ENCODE measurements around the gene IFI27.

IFI27 gene

DNA sequence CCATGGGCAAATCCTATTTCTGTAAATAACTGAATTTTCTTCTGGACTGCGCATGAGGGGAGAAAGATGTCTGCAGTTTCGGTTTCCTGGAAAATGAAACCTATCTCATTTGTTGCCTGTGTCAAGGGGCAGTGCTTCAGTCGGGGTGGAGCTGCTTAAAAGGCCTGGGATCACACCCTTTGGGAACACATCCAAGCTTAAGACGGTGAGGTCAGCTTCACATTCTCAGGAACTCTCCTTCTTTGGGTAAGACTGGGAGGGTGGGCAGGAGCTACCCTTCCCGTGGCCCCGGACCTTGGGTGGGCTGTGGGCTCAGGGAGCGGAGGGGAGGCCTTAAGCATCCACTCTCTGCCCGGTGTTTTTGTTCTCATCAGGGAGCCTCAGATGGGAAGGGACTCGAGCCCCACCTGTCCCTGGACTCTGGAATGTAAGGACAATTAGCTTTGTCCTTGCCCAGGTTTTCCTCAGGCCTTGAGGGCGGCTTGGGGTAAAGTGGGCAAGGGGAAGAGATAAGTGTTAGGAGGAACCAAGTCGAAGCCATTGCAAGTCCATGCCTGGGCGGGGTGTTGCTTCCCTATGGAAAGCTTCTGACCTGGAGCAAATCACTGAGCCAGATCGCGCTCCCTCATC lies at the start of gene IFI27:
TSS of gene IFI27 (plus strand) at position 185 of the 630 bp plus-strand sequence.
- Histone ChIP-seq H3K36me3 (ENCODE audit: control insufficient read depth in 2 of 2, insufficient read depth in 1 of 2, low read length in 2 of 2) (no peaks in the 10 kb centered on the region), H3K27ac (ENCODE audit: extremely low read depth, low read depth, low read length) (no peak within 1 kb of the TSS), H3K4me1 (ENCODE audit: control insufficient read depth, insufficient read depth, low read length) (peaks cover 3% of the 10 kb centered on the region; the same call in 1 of the 2 replicates), H3K9me3 (ENCODE audit: control insufficient read depth, insufficient read depth, low read depth, low read length) (no peaks in the 10 kb centered on the region), H3K4me3 (ENCODE audit: low read depth, low read length) (no peak within 1 kb of the TSS)
- ChIA-PET CTCF (interaction anchor here (0.7 to 1.2 kb wide), 2 partner anchors 21 to 456 kb away, joined by 3 to 7 read pairs; no protein-coding TSS in a partner anchor), POLR2A (no interaction called here)
- TF ChIP-seq KLF1 (tag by site-specific recombination; IDR thresholded peaks at IDR 0.05) (0 out of 2 replicates have a peak, but pooled peaks have one; percentile 54), ZNF677 (tag by site-specific recombination; IDR thresholded peaks at IDR 0.05) (no peak), ZNF112 (tag by site-specific recombination; IDR thresholded peaks at IDR 0.05) (no peak), KLF17 (tag by site-specific recombination; IDR thresholded peaks at IDR 0.05) (peak; percentile 68), SCRT1 (tag by site-specific recombination; IDR thresholded peaks at IDR 0.05; ENCODE audit: borderline replicate concordance) (no peak)

DNA sequence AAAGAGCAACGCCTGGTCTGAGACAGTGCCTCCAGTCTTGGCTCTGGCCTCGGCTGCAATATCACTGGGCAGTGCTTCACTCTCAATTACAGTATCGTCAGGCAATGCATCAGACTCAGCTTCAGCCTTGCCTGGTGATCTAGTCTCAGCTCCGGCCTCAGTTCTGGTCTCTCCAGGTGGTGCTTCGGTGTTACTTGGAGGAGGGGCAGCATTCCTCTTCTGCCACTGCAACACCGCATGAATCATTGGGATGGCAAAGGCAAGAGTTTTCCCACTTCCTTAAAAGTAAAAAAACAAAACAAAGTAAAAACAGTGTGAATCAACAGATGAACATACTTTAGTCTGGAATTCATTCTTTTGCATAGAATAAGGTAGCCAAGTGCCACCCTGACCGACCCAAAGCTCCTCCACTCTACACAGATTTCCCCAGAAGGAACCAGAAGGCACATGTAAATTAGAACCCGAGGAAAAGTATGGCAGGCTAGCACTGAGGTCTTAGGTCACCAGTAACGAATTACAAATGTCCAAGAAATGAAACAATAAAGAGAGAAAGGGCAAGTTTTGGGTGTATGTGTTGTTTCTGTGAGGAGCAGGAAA lies 48.1 kb upstream of the IFI27 start:
- Histone ChIP-seq H3K4me1 (ENCODE audit: control insufficient read depth, insufficient read depth, low read length) (peaks cover 9% of the 10 kb centered on the region; the same call in 1 of the 2 replicates), H3K4me3 (ENCODE audit: low read depth, low read length) (no peak overlapping the region), H3K36me3 (ENCODE audit: control insufficient read depth in 2 of 2, insufficient read depth in 1 of 2, low read length in 2 of 2) (peaks cover 54 to 56% of the 10 kb centered on the region in 2 experiments), H3K27ac (ENCODE audit: extremely low read depth, low read depth, low read length) (no peak overlapping the region), H3K9me3 (ENCODE audit: control insufficient read depth, insufficient read depth, low read depth, low read length) (no peaks in the 10 kb centered on the region)
- ChIA-PET POLR2A (no interaction called here), CTCF (interaction anchor here (0.5 to 0.9 kb wide), 2 partner anchors 10 to 27 kb away, joined by 3 read pairs; no protein-coding TSS in a partner anchor)
- TF ChIP-seq KLF10 (tag by site-specific recombination; IDR thresholded peaks at IDR 0.05): no peak

- ChIA-PET CTCF (interaction anchor here (0.6 to 1.7 kb wide), 4 partner anchors 13 to 63 kb away, joined by 3 to 6 read pairs (median 4); partner anchors contain the start of gene IFI27L2), POLR2A (interaction anchor here (3.8 kb wide), 1 partner anchor 14 kb away, joined by 25 read pairs; the partner anchor contains the start of genes DDX24 and IFI27L1)
- TF ChIP-seq IKZF3 (tag by site-specific recombination; IDR thresholded peaks at IDR 0.05) (peak; percentile 9; the same call in 1 of the 2 replicates), ZNF623 (tag by site-specific recombination; IDR thresholded peaks at IDR 0.05) (no peak), ZNF138 (tag by site-specific recombination; IDR thresholded peaks at IDR 0.05; ENCODE audit: borderline replicate concordance) (no peak), YY2 (tag by site-specific recombination; IDR thresholded peaks at IDR 0.05) (peak; percentile 73), ZNF394 (tag by site-specific recombination; IDR thresholded peaks at IDR 0.05; ENCODE audit: borderline replicate concordance) (no peak), TSHZ1 (tag by site-specific recombination; IDR thresholded peaks at IDR 0.05; ENCODE audit: borderline replicate concordance) (no peak), ZNF19 (tag by site-specific recombination; IDR thresholded peaks at IDR 0.05; ENCODE audit: low read depth) (no peak), ZNF600 (tag by site-specific recombination; IDR thresholded peaks at IDR 0.05) (peak; percentile 99), ZNF311 (tag by site-specific recombination; IDR thresholded peaks at IDR 0.05; ENCODE audit: borderline replicate concordance) (no peak), ZNF404 (tag by site-specific recombination; IDR thresholded peaks at IDR 0.05) (no peak), ZSCAN5A (tag by site-specific recombination; IDR thresholded peaks at IDR 0.05) (no peak), ZNF366 (tag by site-specific recombination; conservative IDR thresholded peaks at IDR 0.05) (0 out of 2 replicates have a peak, but pooled peaks have one; percentile 30), ZNF37A (tag by site-specific recombination; IDR thresholded peaks at IDR 0.05) (no peak), ZNF157 (tag by site-specific recombination; IDR thresholded peaks at IDR 0.05) (no peak), ZNF843 (tag by site-specific recombination; IDR thresholded peaks at IDR 0.05) (0 out of 2 replicates have a peak, but pooled peaks have one; percentile 43), ZNF133 (tag by site-specific recombination; IDR thresholded peaks at IDR 0.05) (peak; percentile 64)
- TF ChIP-seq, protein P1, sequence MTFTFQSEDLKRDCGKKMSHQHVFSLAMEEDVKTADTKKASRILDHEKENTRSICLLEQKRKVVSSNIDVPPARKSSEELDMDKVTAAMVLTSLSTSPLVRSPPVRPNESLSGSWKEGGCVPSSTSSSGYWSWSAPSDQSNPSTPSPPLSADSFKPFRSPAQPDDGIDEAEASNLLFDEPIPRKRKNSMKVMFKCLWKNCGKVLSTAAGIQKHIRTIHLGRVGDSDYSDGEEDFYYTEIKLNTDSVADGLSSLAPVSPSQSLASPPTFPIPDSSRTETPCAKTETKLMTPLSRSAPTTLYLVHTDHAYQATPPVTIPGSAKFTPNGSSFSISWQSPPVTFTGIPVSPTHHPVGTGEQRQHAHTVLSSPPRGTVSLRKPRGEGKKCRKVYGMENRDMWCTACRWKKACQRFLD (tag by site-specific recombination; IDR thresholded peaks at IDR 0.05): no peak
These were observed 44.4 kb upstream of the IFI27 start for GRCh38 chr14:94066089-94066676.

More at GRCh38 chr14:94066089-94066676, 44.4 kb upstream of the IFI27 start:
- Histone ChIP-seq H3K4me1 (ENCODE audit: control insufficient read depth, insufficient read depth, low read length) (peaks cover 9% of the 10 kb centered on the region; the same call in 1 of the 2 replicates), H3K27ac (ENCODE audit: extremely low read depth, low read depth, low read length) (peak overlapping the region; percentile 21), H3K4me3 (ENCODE audit: low read depth, low read length) (no peak overlapping the region), H3K36me3 (ENCODE audit: control insufficient read depth in 2 of 2, insufficient read depth in 1 of 2, low read length in 2 of 2) (peaks cover 19 to 21% of the 10 kb centered on the region in 2 experiments), H3K9me3 (ENCODE audit: control insufficient read depth, insufficient read depth, low read depth, low read length) (no peaks in the 10 kb centered on the region)

All from HEK293 (cell line).